NCI-H82 treated with DMSO at 0.1 percent for 48 hours (cell line): ENCODE measurements around the gene TOX2.

Experiments
- DNase-seq: peaks from one replicate; lab custom pipeline; 2025; ENCODE audit not compliant: unreplicated experiment; lab: John Stamatoyannopoulos, UW

Gene TOX2

GRCh38 chr20:44117296-44118184 is 202.9 kb downstream of the TOX2 start:
- no peak for DNase-seq

- DNase-seq, result no peak
These were observed 203.8 kb downstream of the TOX2 start for GRCh38 chr20:44118185-44119033.
